C4-2B (cell line): Measurements from ENCODE around the gene RGS17.

ENCODE experiments used
- CTCF ChIP-seq: fragments of 450-650 bp; conservative IDR thresholded peaks from 2 replicates; pipeline ENCODE4 v1.5.1; 2017; ENCODE audit warnings: mild to moderate bottlenecking
- ZFX ChIP-seq: fragments of 450-650 bp; IDR thresholded peaks from 2 replicates; pipeline ENCODE4 v1.6.1; 2017

- TF ChIP-seq CTCF, result no peak
- TF ChIP-seq ZFX, result no peak
These were observed 114.2 kb downstream of the RGS17 start for GRCh38 chr6:153016846-153017245.
